CD14-positive monocyte (primary cell): Measurements from ENCODE around the gene CMSS1. TPM values are rescaled to one million over a fixed set of nuclear protein-coding genes. Genes with fewer than 3 reads are reported as not detected.

ENCODE experiments used
- DNase-seq, 3 donors: peaks; one replicate each; pipeline ENCODE4 v3.0.0-alpha.2; 2011 to 2022
- H2AFZ ChIP-seq: 2 replicates; pipeline ENCODE4 v1.6.0; 2012; ENCODE audit warnings: mild to moderate bottlenecking, low read depth, low read length, inconsistent platforms; ENCODE audit not compliant: insufficient read depth, poor library complexity, severe bottlenecking
- H3K27ac ChIP-seq, 2 donors: 1 replicate in 1 of 2; 2 replicates in 1 of 2; pipeline ENCODE4 v1.5.1; 2012 to 2013; ENCODE audit warnings: low read length in 2 of 2, control low read depth in 1 of 2, inconsistent platforms in 1 of 2, low read depth in 1 of 2, mild to moderate bottlenecking in 1 of 2
- H3K27me3 ChIP-seq, 2 donors: one replicate each; pipeline versions ENCODE4 v1.6.0 to v1.6.1; 2011 to 2013; ENCODE audit warnings: low read length in 2 of 2; ENCODE audit not compliant: control insufficient read depth in 2 of 2, insufficient read depth in 2 of 2
- H3K36me3 ChIP-seq, 2 donors: replicated peaks in 1 of 2; 1 replicate in 1 of 2; 2 replicates in 1 of 2; pipeline versions ENCODE4 v1.5.1 to v1.6.1; 2012 to 2013; ENCODE audit warnings: low read length in 2 of 2, control low read depth in 1 of 2, inconsistent platforms in 1 of 2, mild to moderate bottlenecking in 1 of 2; ENCODE audit not compliant: insufficient read depth in 2 of 2, control insufficient read depth in 1 of 2
- H3K4me1 ChIP-seq, 2 donors: 1 replicate in 1 of 2; 2 replicates in 1 of 2; pipeline versions ENCODE4 v1.5.1 to v1.6.1; 2012 to 2013; ENCODE audit warnings: low read length in 2 of 2, control low read depth in 1 of 2, inconsistent platforms in 1 of 2, mild to moderate bottlenecking in 1 of 2, moderate library complexity in 1 of 2; ENCODE audit not compliant: insufficient read depth in 2 of 2, control insufficient read depth in 1 of 2
- H3K4me2 ChIP-seq: replicated peaks from 2 replicates; pipeline ENCODE3; 2012; ENCODE audit warnings: low read length, moderate library complexity, mild to moderate bottlenecking; ENCODE audit not compliant: poor library complexity, severe bottlenecking; ENCODE audit errors: extremely low read depth
- H3K4me3 ChIP-seq, 3 experiments: fragments of 200-600 bp in 1 of 3; sonication (generic) in 1 of 3; replicated peaks in 1 of 3; 1 replicate in 2 of 3; 2 replicates in 1 of 3; pipeline ENCODE4 v1.5.1; 2011 to 2013; ENCODE audit warnings: low read length in 3 of 3, mild to moderate bottlenecking in 3 of 3, control low read depth in 2 of 3, low read depth in 2 of 3, inconsistent platforms in 1 of 3, moderate library complexity in 1 of 3
- H3K79me2 ChIP-seq: 2 replicates; pipeline ENCODE4 v1.6.0; 2012; ENCODE audit warnings: mild to moderate bottlenecking, control low read depth, inconsistent platforms, low read length, moderate library complexity; ENCODE audit not compliant: insufficient read depth
- H3K9ac ChIP-seq: 2 replicates; pipeline ENCODE4 v1.6.0; 2017; ENCODE audit warnings: low read length, mild to moderate bottlenecking; ENCODE audit not compliant: insufficient read depth, poor library complexity, severe bottlenecking
- H3K9me3 ChIP-seq, 2 donors: replicated peaks in 1 of 2; 1 replicate in 1 of 2; 2 replicates in 1 of 2; pipeline versions ENCODE4 v1.5.1 to v1.6.1; 2012 to 2013; ENCODE audit warnings: low read length in 2 of 2, control low read depth in 1 of 2; ENCODE audit not compliant: control insufficient read depth in 1 of 2, insufficient read depth in 1 of 2
- H4K20me1 ChIP-seq: 2 replicates; pipeline ENCODE4 v1.6.0; 2012; ENCODE audit warnings: mild to moderate bottlenecking, low read length, control low read depth, moderate library complexity; ENCODE audit not compliant: insufficient read depth
- H3K27ac Mint-ChIP-seq, 7 donors: one replicate each; pipeline ENCODE4 v1.8.0; 2020; ENCODE audit warnings: mild to moderate bottlenecking in 7 of 7, mixed read lengths in 7 of 7, moderate library complexity in 6 of 7, inconsistent platforms in 2 of 7
- H3K27me3 Mint-ChIP-seq, 3 donors: one replicate each; pipeline ENCODE4 v1.8.0; 2021 to 2022; ENCODE audit warnings: low read depth in 3 of 3, mild to moderate bottlenecking in 3 of 3, mixed read lengths in 3 of 3, moderate library complexity in 3 of 3, inconsistent platforms in 1 of 3
- H3K36me3 Mint-ChIP-seq, 2 donors: one replicate each; pipeline ENCODE4 v1.8.0; 2020; ENCODE audit warnings: mixed read lengths in 2 of 2, inconsistent platforms in 1 of 2, mild to moderate bottlenecking in 1 of 2
- H3K4me1 Mint-ChIP-seq: one replicate; pipeline ENCODE4 v1.8.0; 2020; ENCODE audit warnings: mild to moderate bottlenecking, mixed read lengths
- H3K4me3 Mint-ChIP-seq, 2 donors: one replicate each; pipeline ENCODE4 v1.8.0; 2020; ENCODE audit warnings: mild to moderate bottlenecking in 2 of 2, mixed read lengths in 2 of 2, moderate library complexity in 1 of 2
- H3K9me3 Mint-ChIP-seq, 7 donors: one replicate each; pipeline ENCODE4 v1.8.0; 2020 to 2022; ENCODE audit warnings: mixed read lengths in 7 of 7, mild to moderate bottlenecking in 6 of 7, moderate library complexity in 6 of 7, inconsistent platforms in 2 of 7
- CTCF ChIP-seq: fragments of 200-600 bp; IDR thresholded peaks from one replicate; pipeline ENCODE4 v1.8.0; 2022; ENCODE audit warnings: antibody characterized with exemption, mild to moderate bottlenecking
- WGBS: methylation state at CpG from one replicate; pipeline ENCODE4 v1.1.5; 2013; ENCODE audit warnings: missing lambda C conversion rate; ENCODE audit not compliant: insufficient coverage; 5-methylcytosine and 5-hydroxymethylcytosine counted together
- intact Hi-C, 2 donors: fragments of 100-400 bp; cut with micrococcal nuclease; formaldehyde crosslinking; loops; one replicate each; pipeline versions ENCODE4 v1.15.0 to v1.15.1; 2023
- polyA plus RNA-seq, 3 donors: library from polyadenylated mRNA; depleted of rRNA in 1 of 3; unstranded in 2 of 3; stranded (reverse) in 1 of 3; fragments of 300-500 nt in 2 of 3; fragments of >200 nt in 1 of 3; fragmentation: Illumina TruSeq in 2 of 3; gene quantifications; 1 replicate in 2 of 3; 2 replicates in 1 of 3; pipeline ENCODE4 v1.2.3, GENCODE V29; 2012 to 2021

The CMSS1 gene
- polyA plus RNA-seq, 3 donors: 1.1 to 3.6 (median 2.2) TPM

DNA sequence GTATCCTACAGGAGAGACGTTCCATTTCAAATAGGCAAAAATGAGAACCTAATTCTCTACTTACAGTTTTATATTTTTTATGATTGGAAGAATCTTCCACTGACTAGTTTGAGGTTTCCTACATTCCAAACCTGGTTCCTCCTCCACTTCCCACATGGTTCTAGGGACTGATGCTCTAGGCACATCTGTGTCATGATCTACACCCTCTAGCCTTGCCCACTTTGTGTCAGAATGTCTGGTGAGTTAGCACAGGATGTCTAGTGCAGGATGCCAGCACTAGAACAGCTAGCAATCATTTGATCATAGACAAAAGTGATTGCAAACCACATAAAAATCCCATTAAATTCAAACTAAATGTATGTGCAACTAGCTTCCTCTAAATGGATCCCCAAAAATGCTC, 323.3 kb downstream of the CMSS1 start:
- no peak overlapping the region for H3K4me3 Mint-ChIP-seq
- Histone ChIP-seq H3K4me1 (no peaks in the 10 kb centered on the region), H3K36me3 (no peaks in the 10 kb centered on the region), H4K20me1 (no peaks in the 10 kb centered on the region), H3K4me3 (no peak overlapping the region), H3K79me2 (no peaks in the 10 kb centered on the region), H3K9me3 (no peaks in the 10 kb centered on the region), H3K4me2 (no peak overlapping the region), H3K27ac (no peak overlapping the region), H3K27me3 (no peaks in the 10 kb centered on the region), H2AFZ (no peak overlapping the region), H3K9ac (no peak overlapping the region)
- no peak for TF ChIP-seq CTCF
- DNase-seq: no peak
- WGBS: no CpG with 5 or more reads among the region's 1 CpG
- H3K4me1 Mint-ChIP-seq: no peaks in the 10 kb centered on the region
- peaks cover 0 to 2% of the 10 kb centered on the region in 2 donors for H3K36me3 Mint-ChIP-seq
- peaks cover 2 to 12% (median 10%) of the 10 kb centered on the region in 7 donors for H3K9me3 Mint-ChIP-seq
- intact Hi-C loops: no loop called here
- no peak overlapping the region for H3K27ac Mint-ChIP-seq
- peaks cover 0 to 2% (median 0%) of the 10 kb centered on the region in 3 donors for H3K27me3 Mint-ChIP-seq

DNA sequence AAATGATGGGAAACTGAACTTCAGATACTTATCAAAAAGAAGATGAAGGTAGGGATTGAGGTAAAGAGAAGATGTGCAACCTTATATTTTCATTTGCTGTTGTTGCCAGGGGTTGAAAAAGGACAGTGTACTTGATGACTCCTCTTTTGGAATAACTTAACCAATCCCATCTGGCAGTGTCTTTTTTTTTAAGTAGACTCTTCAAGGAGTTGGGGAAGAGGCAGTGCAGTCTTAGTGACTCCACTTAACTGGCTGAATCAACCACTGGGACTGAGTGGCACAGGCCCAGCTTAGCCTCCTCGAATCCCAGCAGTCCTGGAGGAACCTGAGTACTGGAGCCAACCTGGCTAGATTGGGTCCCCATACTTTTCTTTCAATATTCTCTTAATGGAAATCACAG, 323.9 kb downstream of the CMSS1 start:
- 89% methylated on average over 1 of the region's 1 CpG for WGBS
- Mint-ChIP-seq H3K27ac (no peak overlapping the region), H3K27me3 (peaks cover 0 to 2% (median 0%) of the 10 kb centered on the region in 3 donors), H3K36me3 (peaks cover 0 to 2% of the 10 kb centered on the region in 2 donors), H3K4me3 (no peak overlapping the region), H3K9me3 (peaks cover 2 to 12% (median 10%) of the 10 kb centered on the region in 7 donors), H3K4me1 (no peaks in the 10 kb centered on the region)
- no peak for TF ChIP-seq CTCF
- Histone ChIP-seq H3K4me2 (no peak overlapping the region), H3K27ac (no peak overlapping the region), H4K20me1 (no peaks in the 10 kb centered on the region), H3K27me3 (no peaks in the 10 kb centered on the region), H2AFZ (no peak overlapping the region), H3K4me3 (no peak overlapping the region), H3K9me3 (no peaks in the 10 kb centered on the region), H3K9ac (no peak overlapping the region), H3K79me2 (no peaks in the 10 kb centered on the region), H3K36me3 (no peaks in the 10 kb centered on the region), H3K4me1 (no peaks in the 10 kb centered on the region)
- no peak for DNase-seq
- intact Hi-C loops: no loop called here
